Measurements from ENCODE around the gene KRT33A. TPM values are rescaled to one million over a fixed set of nuclear protein-coding genes. Genes with fewer than 3 reads are reported as not detected.
"Not testable (repeated sequence)": the region's sequence is repeated elsewhere in the genome, so short reads cannot be mapped to it uniquely, and the experiment has no call there.

The KRT33A gene
- total RNA-seq, 1 experiment from 2014 or later = not detected

GRCh38 chr17:41395611-41396010 is 45.0 kb upstream of the KRT33A start:
- intact Hi-C loops (cut with micrococcal nuclease; ENCODE audit: unreplicated experiment) = no loop called here
- Histone ChIP-seq H3K27me3 (replicated peaks; ENCODE audit: insufficient read depth, low read depth, low read length, poor library complexity) (no peaks in the 10 kb centered on the region), H3K4me3 (ENCODE audit: low read depth, low read length, poor library complexity, severe bottlenecking) (no peak overlapping the region), H3K36me3 (ENCODE audit: insufficient read depth, low read length, poor library complexity, severe bottlenecking) (no peaks in the 10 kb centered on the region), H3K27ac (ENCODE audit: low read depth, low read length, poor library complexity, severe bottlenecking) (no peak overlapping the region), H3K9me3 (ENCODE audit: low read depth, low read length, poor library complexity, severe bottlenecking) (no peaks in the 10 kb centered on the region), H3K4me1 (ENCODE audit: insufficient read depth, low read length, poor library complexity, severe bottlenecking) (no peaks in the 10 kb centered on the region)
- TF ChIP-seq EZH2 (IDR thresholded peaks at IDR 0.05; ENCODE audit: borderline replicate concordance, low read depth, low read length, poor library complexity, severe bottlenecking) (no peak), CTCF (conservative IDR thresholded peaks at IDR 0.05; ENCODE audit: low read depth, low read length) (no peak)
- CTCF ChIA-PET = no interaction called here
- no peak for DNase-seq (ENCODE audit: low spot score)
- POLR2A ChIA-PET (ENCODE audit: low non-redundant PET) = no interaction called here
- no TSS peak for BruUV-seq (replicated peaks)

GRCh38 chr17:41395044-41395443 is 44.4 kb upstream of the KRT33A start:
- H3K4me1 ChIP-seq (ENCODE audit: insufficient read depth, low read length, poor library complexity, severe bottlenecking); CTCF ChIA-PET; POLR2A ChIA-PET (ENCODE audit: low non-redundant PET); intact Hi-C loops (cut with micrococcal nuclease; ENCODE audit: unreplicated experiment); H3K27ac ChIP-seq (ENCODE audit: low read depth, low read length, poor library complexity, severe bottlenecking); H3K4me3 ChIP-seq (ENCODE audit: low read depth, low read length, poor library complexity, severe bottlenecking); DNase-seq (ENCODE audit: low spot score); BruUV-seq (replicated peaks); H3K27me3 ChIP-seq (replicated peaks; ENCODE audit: insufficient read depth, low read depth, low read length, poor library complexity); H3K36me3 ChIP-seq (ENCODE audit: insufficient read depth, low read length, poor library complexity, severe bottlenecking); H3K9me3 ChIP-seq (ENCODE audit: low read depth, low read length, poor library complexity, severe bottlenecking): not testable (repeated sequence)

- Histone ChIP-seq H3K9me3 (ENCODE audit: low read depth, low read length, poor library complexity, severe bottlenecking) (no peaks in the 10 kb centered on the region), H3K27ac (ENCODE audit: low read depth, low read length, poor library complexity, severe bottlenecking) (no peak overlapping the region), H3K36me3 (ENCODE audit: insufficient read depth, low read length, poor library complexity, severe bottlenecking) (no peaks in the 10 kb centered on the region), H3K4me1 (ENCODE audit: insufficient read depth, low read length, poor library complexity, severe bottlenecking) (no peaks in the 10 kb centered on the region), H3K27me3 (replicated peaks; ENCODE audit: insufficient read depth, low read depth, low read length, poor library complexity) (no peaks in the 10 kb centered on the region), H3K4me3 (ENCODE audit: low read depth, low read length, poor library complexity, severe bottlenecking) (no peak overlapping the region)
- TF ChIP-seq EZH2 (IDR thresholded peaks at IDR 0.05; ENCODE audit: borderline replicate concordance, low read depth, low read length, poor library complexity, severe bottlenecking) (no peak), CTCF (conservative IDR thresholded peaks at IDR 0.05; ENCODE audit: low read depth, low read length) (no peak)
- ChIA-PET CTCF (no interaction called here), POLR2A (ENCODE audit: low non-redundant PET) (no interaction called here)
- BruUV-seq (replicated peaks) = no TSS peak
- no peak for DNase-seq (ENCODE audit: low spot score)
- intact Hi-C loops (cut with micrococcal nuclease; ENCODE audit: unreplicated experiment) = no loop called here
Observed at GRCh38 chr17:41394254-41394996, 43.8 kb upstream of the KRT33A start.

- H3K4me1 ChIP-seq (ENCODE audit: insufficient read depth, low read length, poor library complexity, severe bottlenecking) = no peaks in the 10 kb centered on the region
- ChIA-PET CTCF (no interaction called here), POLR2A (ENCODE audit: low non-redundant PET) (no interaction called here)
- no TSS peak for BruUV-seq (replicated peaks)
- no peaks in the 10 kb centered on the region for H3K9me3 ChIP-seq (ENCODE audit: low read depth, low read length, poor library complexity, severe bottlenecking)
- TF ChIP-seq EZH2 (IDR thresholded peaks at IDR 0.05; ENCODE audit: borderline replicate concordance, low read depth, low read length, poor library complexity, severe bottlenecking) = no peak
- no peak for TF ChIP-seq CTCF (conservative IDR thresholded peaks at IDR 0.05; ENCODE audit: low read depth, low read length)
- H3K36me3 ChIP-seq (ENCODE audit: insufficient read depth, low read length, poor library complexity, severe bottlenecking) = no peaks in the 10 kb centered on the region
- no peak overlapping the region for H3K4me3 ChIP-seq (ENCODE audit: low read depth, low read length, poor library complexity, severe bottlenecking)
- DNase-seq (ENCODE audit: low spot score) = no peak
- H3K27me3 ChIP-seq (replicated peaks; ENCODE audit: insufficient read depth, low read depth, low read length, poor library complexity) = no peaks in the 10 kb centered on the region
- intact Hi-C loops (cut with micrococcal nuclease; ENCODE audit: unreplicated experiment) = no loop called here
- no peak overlapping the region for H3K27ac ChIP-seq (ENCODE audit: low read depth, low read length, poor library complexity, severe bottlenecking)
Observed at GRCh38 chr17:41393826-41394225, 43.2 kb upstream of the KRT33A start.
